ENCODE results near the gene UCN3.

Gene UCN3, protein sequence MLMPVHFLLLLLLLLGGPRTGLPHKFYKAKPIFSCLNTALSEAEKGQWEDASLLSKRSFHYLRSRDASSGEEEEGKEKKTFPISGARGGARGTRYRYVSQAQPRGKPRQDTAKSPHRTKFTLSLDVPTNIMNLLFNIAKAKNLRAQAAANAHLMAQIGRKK

GRCh38 chr10:5364890-5365338 lies at the start of gene UCN3:
TSS of gene UCN3 (plus strand) at chr10:5364966. CDS start at chr10:5373721, 8,755 bp downstream.
- DNase-seq, result no peak

- DNase-seq, result no peak
These were observed 47.1 kb upstream of the UCN3 start for GRCh38 chr10:5317547-5318107.

- DNase-seq, result no peak
These were observed 46.6 kb upstream of the UCN3 start for GRCh38 chr10:5318148-5318547.

DNA sequence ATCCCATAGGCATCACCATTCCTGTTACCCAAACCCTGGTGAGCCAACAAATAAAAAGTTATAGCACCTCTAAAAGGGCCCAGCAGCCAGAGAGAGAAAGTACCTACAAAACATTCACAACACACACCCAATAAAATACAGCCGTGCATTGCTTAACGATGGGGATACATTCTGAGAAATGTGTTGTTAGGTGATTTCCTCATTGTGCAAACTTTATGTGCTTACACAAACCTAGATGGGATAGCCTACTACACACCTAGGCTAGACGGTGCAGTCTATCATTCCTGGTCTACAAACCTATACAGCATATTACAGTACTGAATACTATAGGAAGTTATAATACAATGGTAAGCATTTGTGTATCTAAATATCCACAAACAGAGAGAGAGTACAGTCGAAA lies 44.9 kb upstream of the UCN3 start:
- DNase-seq, result no peak

GRCh38 chr10:5321273-5321672 lies 43.5 kb upstream of the UCN3 start:
- no peak for DNase-seq

DNA sequence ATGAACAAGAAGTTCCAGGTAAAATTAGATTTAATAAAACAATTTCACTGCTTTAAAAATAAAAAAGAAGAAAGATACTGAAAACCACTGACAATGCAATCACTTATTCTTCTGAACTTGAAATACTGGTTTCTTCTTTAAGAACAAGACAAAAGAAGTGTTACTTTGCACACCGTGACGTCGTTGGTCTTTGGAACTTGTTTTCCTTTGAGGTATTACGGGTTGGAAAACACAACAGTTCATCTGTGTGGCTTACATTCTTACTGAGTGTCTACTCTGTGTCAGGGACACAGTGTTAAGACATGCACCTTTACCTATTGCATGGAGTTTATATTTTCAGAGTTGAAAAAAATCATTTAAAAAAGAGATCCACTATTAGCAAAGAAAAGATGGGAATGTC lies 41.3 kb upstream of the UCN3 start:
- DNase-seq, result no peak

DNA sequence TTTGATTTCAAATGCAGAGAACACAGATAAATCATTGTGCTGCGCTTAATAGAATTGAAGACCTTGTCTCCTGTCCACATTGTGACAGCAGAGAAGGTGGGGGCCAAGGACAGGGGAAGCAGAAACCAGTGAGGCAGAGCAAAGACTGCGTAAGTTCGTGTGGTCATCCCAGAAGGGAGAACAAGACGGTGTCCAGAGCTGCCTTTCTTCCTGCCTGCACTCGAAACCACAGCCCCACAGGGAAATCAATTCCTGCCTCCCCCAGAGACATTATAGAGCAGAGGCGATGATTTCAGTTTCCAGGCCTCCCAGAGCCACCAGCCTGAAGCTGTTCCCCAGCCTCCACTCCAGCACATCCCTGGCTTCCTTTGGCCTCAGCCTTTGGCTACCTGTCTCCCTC lies 39.7 kb upstream of the UCN3 start:
- no peak for DNase-seq

DNA sequence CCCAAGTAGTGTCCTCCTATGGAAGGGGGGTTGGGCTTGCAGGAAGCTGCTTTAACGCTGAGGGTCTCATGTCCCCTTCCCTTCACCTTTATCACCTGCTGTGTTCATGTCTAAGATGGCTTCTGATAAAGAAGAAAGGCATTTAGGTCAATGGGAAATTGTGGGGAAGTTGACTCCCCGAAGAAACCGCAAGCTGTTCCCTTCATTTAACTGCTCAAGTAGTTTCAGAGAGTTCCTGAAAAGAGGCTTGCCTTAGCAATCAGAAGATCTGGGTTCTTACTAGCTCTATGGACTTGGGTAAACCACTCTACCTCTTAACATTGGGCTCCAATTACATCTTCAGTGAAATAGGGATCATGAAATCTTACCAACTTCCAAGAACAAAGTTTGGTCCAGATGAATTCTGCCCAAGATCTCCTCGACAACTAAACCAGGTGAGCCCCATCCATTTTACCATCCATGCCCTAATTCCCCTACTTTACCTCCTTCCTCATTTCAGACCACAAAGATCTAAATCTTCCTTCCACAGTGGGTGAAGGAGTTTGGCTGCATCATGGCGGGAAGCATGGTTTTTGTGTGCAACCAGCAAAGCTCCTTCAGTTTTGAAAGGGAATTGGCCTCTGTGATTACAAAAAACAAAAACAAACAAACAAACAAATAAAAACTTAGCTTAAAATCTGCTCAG lies 30.4 kb upstream of the UCN3 start:
- DNase-seq, result no peak

DNA sequence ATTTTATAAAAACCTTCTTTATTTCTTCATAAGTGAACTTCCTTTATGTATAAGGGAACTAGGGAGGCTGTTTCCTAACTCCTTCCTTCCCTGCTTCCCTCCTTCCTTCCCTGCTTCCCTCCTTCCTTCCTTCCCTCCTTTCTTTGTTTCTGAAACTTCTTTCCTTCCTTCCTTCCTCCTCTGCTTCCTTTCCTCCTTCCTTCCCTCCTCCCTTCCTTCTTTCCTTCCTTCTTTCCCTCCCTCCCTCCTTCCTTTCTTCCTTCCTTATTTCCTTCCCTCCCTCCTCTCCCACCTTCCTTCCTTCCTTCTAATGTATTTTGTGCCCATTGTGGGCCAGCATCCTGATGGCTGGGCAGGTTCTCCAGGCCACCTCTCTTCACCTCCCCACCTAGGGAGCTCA lies 26.8 kb upstream of the UCN3 start:
- DNase-seq, result no peak

- no peak for DNase-seq
These were observed 21.7 kb upstream of the UCN3 start for GRCh38 chr10:5343092-5343491.

GRCh38 chr10:5343561-5343960 lies 21.2 kb upstream of the UCN3 start:
- DNase-seq, result no peak

- DNase-seq, result no peak
These were observed 20.8 kb upstream of the UCN3 start for GRCh38 chr10:5343979-5344378.

DNA sequence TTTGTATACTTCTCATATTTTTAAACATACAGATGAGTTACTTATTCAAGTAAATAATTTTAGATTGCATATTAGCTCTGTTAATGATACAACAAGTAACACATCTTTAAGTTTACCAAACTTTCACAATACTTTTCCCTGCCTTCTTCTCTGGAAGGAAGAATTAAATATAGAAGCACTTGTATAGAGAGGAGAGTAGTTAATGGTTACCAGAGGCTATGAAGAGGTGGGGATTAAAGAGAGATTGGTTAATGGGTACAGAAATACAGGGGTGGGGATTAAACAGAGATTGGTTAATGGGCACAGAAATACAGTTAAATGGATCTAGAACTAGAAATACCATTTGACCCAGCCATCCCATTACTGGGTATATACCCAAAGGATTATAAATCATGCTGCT lies 20.0 kb upstream of the UCN3 start:
- DNase-seq, result no peak

GRCh38 chr10:5346881-5347280 lies 17.9 kb upstream of the UCN3 start:
- DNase-seq, result no peak

GRCh38 chr10:5349362-5349761 lies 15.4 kb upstream of the UCN3 start:
- no peak for DNase-seq

DNA sequence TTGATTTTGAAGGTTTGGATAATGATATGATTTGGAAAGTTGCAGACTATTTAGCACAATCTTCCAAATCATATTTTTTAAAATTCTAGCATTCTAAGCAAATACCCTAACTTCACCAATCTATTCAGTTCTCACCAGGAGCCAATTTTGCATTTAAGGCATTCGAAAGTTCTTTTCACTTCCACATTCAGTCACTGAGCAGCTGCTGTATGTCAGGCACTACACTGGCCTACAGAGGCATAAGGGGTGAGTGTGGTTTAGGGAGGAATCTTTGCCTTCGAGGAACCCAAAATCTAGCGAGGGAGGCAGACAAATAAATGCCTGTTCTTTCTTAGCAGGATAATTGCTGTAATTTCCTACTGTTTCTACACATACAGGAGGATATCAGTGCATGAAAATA lies 10.7 kb upstream of the UCN3 start:
- no peak for DNase-seq

- no peak for DNase-seq
These were observed 9.0 kb upstream of the UCN3 start for GRCh38 chr10:5355594-5356301.

DNA sequence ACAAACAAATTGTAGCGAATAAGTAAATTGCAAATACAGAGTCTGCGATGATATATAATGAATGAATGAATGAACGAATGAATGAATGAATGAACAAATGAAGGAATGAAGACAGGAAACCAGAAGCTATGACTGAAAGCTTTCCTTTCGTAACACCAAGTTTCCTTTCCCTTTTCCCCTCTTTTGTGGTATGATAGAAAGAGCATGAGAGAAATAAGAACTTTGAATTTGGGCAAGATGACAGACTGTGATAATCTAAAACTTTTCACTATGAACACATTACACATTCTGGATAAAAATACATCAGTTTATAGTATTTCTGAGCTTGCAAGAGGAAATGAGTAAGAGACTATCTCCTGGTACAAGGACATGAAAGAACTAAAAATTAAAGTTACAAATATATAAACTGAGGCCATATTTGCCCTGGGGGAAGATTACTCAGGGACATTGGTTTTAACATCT lies 8.4 kb upstream of the UCN3 start:
- no peak for DNase-seq

GRCh38 chr10:5360318-5360915 lies 4.3 kb upstream of the UCN3 start:
- DNase-seq, result no peak

DNA sequence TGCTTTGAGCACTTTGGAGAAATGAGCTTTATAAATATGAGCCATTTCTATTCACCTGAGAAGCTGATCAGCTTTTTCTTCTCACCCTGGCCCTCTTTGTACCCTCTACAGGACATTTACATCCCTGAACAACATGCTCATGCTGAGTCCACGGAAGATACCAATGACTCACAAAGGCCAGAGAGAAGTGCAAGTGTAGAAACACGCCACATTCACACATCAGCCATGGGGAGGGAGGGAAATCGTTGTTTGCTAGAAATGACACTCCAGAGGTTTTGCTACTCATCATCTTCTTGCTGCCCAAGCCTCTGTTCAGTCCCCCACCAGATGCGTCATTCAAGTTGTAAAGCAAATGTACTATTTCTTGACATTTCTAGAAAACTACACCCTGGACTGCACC lies 2.8 kb upstream of the UCN3 start:
- DNase-seq, result no peak

DNA sequence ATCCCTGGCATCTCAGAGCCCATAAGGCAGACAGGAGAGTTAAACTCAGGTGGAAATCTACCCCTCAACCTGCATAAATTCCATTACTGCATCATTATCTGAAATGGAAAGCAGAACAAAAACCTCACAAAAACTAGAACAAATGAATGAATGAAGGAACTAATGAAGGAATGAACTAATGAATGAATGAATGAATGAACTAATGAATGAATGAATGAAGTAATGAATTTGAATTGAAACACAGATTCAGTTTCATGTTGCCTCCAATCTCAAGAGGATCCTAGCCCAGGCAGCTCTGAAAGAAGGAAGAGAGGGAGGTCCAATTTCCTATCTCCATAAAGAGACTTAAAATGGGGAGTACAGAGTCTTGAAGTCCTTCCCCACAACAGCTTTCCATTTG lies 1.9 kb upstream of the UCN3 start:
- no peak for DNase-seq

DNA sequence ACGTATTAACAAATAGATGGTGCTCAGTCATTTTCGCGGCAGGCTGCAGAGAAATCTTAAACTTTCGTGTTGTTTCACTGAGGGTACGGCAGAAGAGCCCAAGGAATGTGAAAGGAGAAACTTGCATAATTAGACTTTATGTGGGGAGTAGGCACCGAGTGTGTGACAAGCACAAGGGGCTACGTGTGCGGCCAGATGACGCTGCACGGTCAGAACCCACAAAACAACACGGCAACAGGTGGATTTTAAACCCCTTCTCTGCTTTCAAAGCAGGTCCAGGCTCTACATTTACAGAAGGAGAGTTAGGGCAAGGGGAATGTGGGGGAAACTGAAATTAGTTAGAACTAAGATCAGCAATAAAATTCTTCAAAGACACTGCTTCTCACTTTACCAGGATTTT lies 392 bp upstream of the UCN3 start:
- no peak for DNase-seq

DNA sequence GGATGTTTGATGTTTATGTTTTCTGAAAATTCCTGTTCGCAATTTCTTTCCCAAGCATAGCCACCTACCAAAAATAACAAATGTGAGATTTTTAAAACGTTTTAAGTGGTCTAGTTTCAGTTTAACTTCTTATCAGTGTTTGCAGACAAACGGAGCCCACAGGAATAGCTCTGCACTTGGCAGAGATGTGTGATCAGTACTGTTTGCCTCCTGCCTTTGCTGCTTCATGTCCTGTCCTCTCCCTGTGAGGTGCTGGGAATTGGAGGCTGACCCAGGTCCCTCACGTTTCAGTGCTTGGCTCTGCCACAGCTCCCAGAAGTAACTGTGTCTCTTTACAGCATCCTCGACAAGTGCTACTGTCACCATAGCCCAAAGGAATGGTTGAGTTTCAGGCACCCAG lies 1.2 kb downstream of the UCN3 start:
- DNase-seq, result no peak

All from NCI-H1048 (cell line).